Erythroblast (primary cell): ENCODE data around the gene TBK1.

Source experiments
- GATA1 ChIP-seq: IDR thresholded peaks from 2 replicates; pipeline ENCODE4 v1.6.1; 2011; ENCODE audit warnings: low read depth, mild to moderate bottlenecking, control low read depth, low read length, moderate library complexity
- POLR2A ChIP-seq: IDR thresholded peaks from 2 replicates; pipeline ENCODE4 v1.6.1; 2011; ENCODE audit warnings: mild to moderate bottlenecking, low read length

DNA sequence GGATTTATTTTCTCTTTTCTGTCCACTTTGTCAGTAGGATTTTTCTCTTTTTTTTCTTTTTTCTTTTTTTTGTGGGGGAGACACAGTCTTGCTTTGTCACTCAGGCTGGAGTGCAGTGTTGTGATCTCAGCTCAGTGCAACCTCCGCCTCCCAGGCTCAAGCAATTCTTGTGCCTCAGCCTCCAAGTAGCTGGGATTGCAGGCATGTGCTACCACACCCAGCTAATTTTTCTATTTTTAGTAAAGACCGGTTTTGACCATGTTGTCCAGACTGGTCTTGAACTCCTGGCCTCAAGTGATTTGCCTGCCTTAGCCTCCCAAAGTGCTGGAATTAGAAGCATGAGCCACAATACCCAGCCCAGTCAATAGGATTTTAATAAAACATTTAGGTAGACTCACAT, 21.0 kb upstream of the TBK1 start:
- no peak for TF ChIP-seq POLR2A
- no peak for TF ChIP-seq GATA1
